PFSK-1 (cell line): ENCODE measurements around the gene ABHD4.

Source experiments
- POLR2AphosphoS5 ChIP-seq: IDR thresholded peaks from 2 replicates; pipeline ENCODE4 v1.6.1; 2012; ENCODE audit warnings: low read depth, mild to moderate bottlenecking, control low read depth, low read length, moderate library complexity
- REST ChIP-seq, 2 experiments: IDR thresholded peaks; 2 replicates each; pipeline versions ENCODE4 v1.6.1 to v1.8.0; 2011 to 2012; ENCODE audit warnings: low read depth in 2 of 2, low read length in 2 of 2, control low read depth in 1 of 2, inconsistent platforms in 1 of 2, mild to moderate bottlenecking in 1 of 2, moderate library complexity in 1 of 2; ENCODE audit not compliant: insufficient read depth in 1 of 2
- TAF1 ChIP-seq: IDR thresholded peaks from 2 replicates; pipeline ENCODE4 v1.6.1; 2012; ENCODE audit warnings: low read length, control low read depth, borderline replicate concordance; ENCODE audit not compliant: insufficient read depth

DNA sequence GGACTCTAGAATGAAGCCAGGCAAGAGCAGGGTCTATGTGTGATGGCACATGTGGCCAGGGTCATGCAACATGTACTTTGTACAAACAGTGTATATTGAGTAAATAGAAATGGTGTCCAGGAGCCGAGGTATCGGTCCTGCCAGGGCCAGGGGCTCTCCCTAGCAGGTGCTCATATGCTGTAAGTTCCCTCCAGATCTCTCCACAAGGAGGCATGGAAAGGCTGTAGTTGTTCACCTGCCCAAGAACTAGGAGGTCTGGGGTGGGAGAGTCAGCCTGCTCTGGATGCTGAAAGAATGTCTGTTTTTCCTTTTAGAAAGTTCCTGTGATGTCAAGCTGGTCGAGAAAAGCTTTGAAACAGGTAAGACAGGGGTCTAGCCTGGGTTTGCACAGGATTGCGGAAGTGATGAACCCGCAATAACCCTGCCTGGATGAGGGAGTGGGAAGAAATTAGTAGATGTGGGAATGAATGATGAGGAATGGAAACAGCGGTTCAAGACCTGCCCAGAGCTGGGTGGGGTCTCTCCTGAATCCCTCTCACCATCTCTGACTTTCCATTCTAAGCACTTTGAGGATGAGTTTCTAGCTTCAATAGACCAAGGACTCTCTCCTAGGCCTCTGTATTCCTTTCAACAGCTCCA lies 48.7 kb upstream of the ABHD4 start:
- TF ChIP-seq TAF1 (no peak), POLR2AphosphoS5 (no peak), REST (IDR thresholded peaks at IDR 0.05; ENCODE audit: insufficient read depth in 1 of 2, low read depth in 2 of 2, low read length in 2 of 2) (no peak)
